Stimulated activated CD4-positive, alpha-beta T cell treated with anti-CD3 and anti-CD28 coated beads, Interleukin-4, amount 100 ng/mL, for 1 hour (primary cell): ENCODE results near the gene WWC2.
"Not testable (repeated sequence)": the region's sequence is repeated elsewhere in the genome, so short reads cannot be mapped to it uniquely, and the experiment has no call there.

ENCODE experiments used
- DNase-seq: peaks from one replicate; pipeline ENCODE4 v3.0.0-alpha.2; 2020

Gene WWC2

GRCh38 chr4:183304067-183304466, 205.0 kb downstream of the WWC2 start:
- DNase-seq = no peak

- no peak for DNase-seq
Measured at GRCh38 chr4:183304538-183304937, 205.5 kb downstream of the WWC2 start.

GRCh38 chr4:183306811-183307210, 207.8 kb downstream of the WWC2 start:
- no peak for DNase-seq

GRCh38 chr4:183312841-183313240, 213.8 kb downstream of the WWC2 start:
- no peak for DNase-seq

- no peak for DNase-seq
Measured at GRCh38 chr4:183314336-183314735, 215.3 kb downstream of the WWC2 start.

- no peak for DNase-seq
Measured at GRCh38 chr4:183314806-183315205, 215.7 kb downstream of the WWC2 start.

GRCh38 chr4:183318656-183319055, 219.6 kb downstream of the WWC2 start:
- DNase-seq = no peak

GRCh38 chr4:183320211-183321059, 221.4 kb downstream of the WWC2 start, which contains the start of gene CLDN22:
Gene CLDN22, minus strand, starts transcription at chr4:183320276. Its CDS starts 58 bp downstream, at chr4:183320218.
- no peak for DNase-seq

- no peak for DNase-seq
Measured at GRCh38 chr4:183321079-183321478, 222.0 kb downstream of the WWC2 start.

- DNase-seq = no peak
Measured at GRCh38 chr4:183321516-183321915, 222.5 kb downstream of the WWC2 start.

GRCh38 chr4:183322326-183322725, 223.3 kb downstream of the WWC2 start, which contains the start of gene CLDN24:
Gene CLDN24, minus strand, starts transcription at chr4:183322426. Its CDS starts 0 bp downstream, at chr4:183322426.
- no peak for DNase-seq

- DNase-seq = no peak
Measured at GRCh38 chr4:183323295-183323694, 224.2 kb downstream of the WWC2 start.

- DNase-seq = not testable (repeated sequence)
Measured at GRCh38 chr4:183324056-183324455, 225.0 kb downstream of the WWC2 start.

- no peak for DNase-seq
Measured at GRCh38 chr4:183324619-183325018, 225.6 kb downstream of the WWC2 start.

GRCh38 chr4:183326387-183326786, 227.3 kb downstream of the WWC2 start:
- not testable (repeated sequence) for DNase-seq

GRCh38 chr4:183326853-183327252, 227.8 kb downstream of the WWC2 start:
- no peak for DNase-seq

- no peak for DNase-seq
Measured at GRCh38 chr4:183327827-183328226, 228.8 kb downstream of the WWC2 start.

- no peak for DNase-seq
Measured at GRCh38 chr4:183328832-183329231, 229.8 kb downstream of the WWC2 start.

GRCh38 chr4:183329244-183329643, 230.2 kb downstream of the WWC2 start:
- DNase-seq = no peak

GRCh38 chr4:183329954-183330742, 231.1 kb downstream of the WWC2 start:
- no peak for DNase-seq

- no peak for DNase-seq
Measured at GRCh38 chr4:183330841-183331240, 231.8 kb downstream of the WWC2 start.

GRCh38 chr4:183332447-183332846, 233.4 kb downstream of the WWC2 start:
- no peak for DNase-seq

- no peak for DNase-seq
Measured at GRCh38 chr4:183333202-183333601, 234.1 kb downstream of the WWC2 start.

GRCh38 chr4:183333983-183334382, 234.9 kb downstream of the WWC2 start:
- DNase-seq = no peak
